HFFc6 (cell line): Measurements from ENCODE around the gene RPL29. TPM values are rescaled to one million over a fixed set of nuclear protein-coding genes. Genes with fewer than 3 reads are reported as not detected.

Source experiments
- DNase-seq: peaks from one replicate; pipeline ENCODE4 v3.0.0-alpha.2; 2018
- H3K27ac Mint-ChIP-seq: 2 replicates; pipeline ENCODE4 v1.8.0; 2020; ENCODE audit warnings: mild to moderate bottlenecking, mixed read lengths
- H3K27me3 Mint-ChIP-seq: 2 replicates; pipeline ENCODE4 v1.8.0; 2021; ENCODE audit warnings: mild to moderate bottlenecking, moderate library complexity, mixed read lengths; ENCODE audit not compliant: insufficient read depth
- H3K36me3 Mint-ChIP-seq: 2 replicates; pipeline ENCODE4 v1.8.0; 2021; ENCODE audit warnings: low read depth, mixed read lengths
- H3K4me1 Mint-ChIP-seq: 2 replicates; pipeline ENCODE4 v1.8.0; 2020; ENCODE audit warnings: low read depth, mixed read lengths
- H3K4me3 Mint-ChIP-seq: 2 replicates; pipeline ENCODE4 v1.8.0; 2020; ENCODE audit warnings: mild to moderate bottlenecking, moderate library complexity, mixed read lengths
- H3K9me3 Mint-ChIP-seq: 2 replicates; pipeline ENCODE4 v1.8.0; 2020; ENCODE audit warnings: mild to moderate bottlenecking, mixed read lengths
- CTCF ChIP-seq: fragments of 200-600 bp; sonication (generic); IDR thresholded peaks from 2 replicates; pipeline ENCODE4 v1.5.0; 2021; ENCODE audit warnings: antibody characterized with exemption, mild to moderate bottlenecking
- total RNA-seq, 6 experiments: library from RNA; stranded (reverse); fragmentation: NEBNext Ultra II Directional; extraction: Animal tissue kit (Norgen Biotek cat#: 25700); gene quantifications; 2 replicates in 1 of 6; 3 replicates in 5 of 6; pipeline ENCODE4 v1.2.3, GENCODE V29; 2021

Gene RPL29
- total RNA-seq, 6 experiments from 2014 or later: 1,011 to 1,270 (median 1,111) TPM

- Mint-ChIP-seq H3K27me3 (no peaks in the 10 kb centered on the region; the same call in none of the 2 replicates), H3K27ac (no peak overlapping the region), H3K4me3 (no peak overlapping the region), H3K9me3 (no peaks in the 10 kb centered on the region), H3K4me1 (peaks cover 23% of the 10 kb centered on the region), H3K36me3 (no peaks in the 10 kb centered on the region)
- no peak for TF ChIP-seq CTCF
- no peak for DNase-seq
Observed at GRCh38 chr3:52040600-52040999, 44.9 kb upstream of the RPL29 start.

- H3K27ac Mint-ChIP-seq: no peak overlapping the region
- TF ChIP-seq CTCF: no peak
- H3K9me3 Mint-ChIP-seq: no peaks in the 10 kb centered on the region
- no peak for DNase-seq
- H3K4me3 Mint-ChIP-seq: no peak overlapping the region
- H3K4me1 Mint-ChIP-seq: peaks cover 15% of the 10 kb centered on the region
- H3K27me3 Mint-ChIP-seq: no peaks in the 10 kb centered on the region; the same call in 1 of the 2 replicates
- no peaks in the 10 kb centered on the region for H3K36me3 Mint-ChIP-seq
Observed at GRCh38 chr3:52039846-52040245, 44.2 kb upstream of the RPL29 start.

GRCh38 chr3:52039426-52039825 lies 43.7 kb upstream of the RPL29 start:
- H3K9me3 Mint-ChIP-seq: no peaks in the 10 kb centered on the region
- no peaks in the 10 kb centered on the region; the same call in 1 of the 2 replicates for H3K27me3 Mint-ChIP-seq
- DNase-seq: no peak
- no peaks in the 10 kb centered on the region for H3K36me3 Mint-ChIP-seq
- no peak overlapping the region for H3K27ac Mint-ChIP-seq
- H3K4me3 Mint-ChIP-seq: no peak overlapping the region
- no peak for TF ChIP-seq CTCF
- H3K4me1 Mint-ChIP-seq: peaks cover 13% of the 10 kb centered on the region

GRCh38 chr3:52038227-52038626 lies 42.5 kb upstream of the RPL29 start:
- H3K36me3 Mint-ChIP-seq: no peaks in the 10 kb centered on the region
- no peak for TF ChIP-seq CTCF
- H3K4me1 Mint-ChIP-seq: peaks cover 8% of the 10 kb centered on the region; the same call in 1 of the 2 replicates

GRCh38 chr3:52037291-52037690 lies 41.6 kb upstream of the RPL29 start:
- H3K4me1 Mint-ChIP-seq: peaks cover 8% of the 10 kb centered on the region; the same call in 1 of the 2 replicates
- no peak overlapping the region for H3K4me3 Mint-ChIP-seq
- no peak for TF ChIP-seq CTCF
- no peak for DNase-seq
- H3K27ac Mint-ChIP-seq: no peak overlapping the region
- no peaks in the 10 kb centered on the region for H3K36me3 Mint-ChIP-seq
- no peaks in the 10 kb centered on the region; the same call in 1 of the 2 replicates for H3K27me3 Mint-ChIP-seq
- H3K9me3 Mint-ChIP-seq: peaks cover under 1% of the 10 kb centered on the region; the same call in 1 of the 2 replicates

More at GRCh38 chr3:52038227-52038626, 42.5 kb upstream of the RPL29 start:
- H3K27me3 Mint-ChIP-seq: no peaks in the 10 kb centered on the region; the same call in 1 of the 2 replicates
- H3K4me3 Mint-ChIP-seq: no peak overlapping the region
- H3K27ac Mint-ChIP-seq: no peak overlapping the region
- no peaks in the 10 kb centered on the region for H3K9me3 Mint-ChIP-seq
- DNase-seq: no peak

GRCh38 chr3:52036829-52037228 lies 41.1 kb upstream of the RPL29 start:
- no peak for TF ChIP-seq CTCF
- no peak for DNase-seq
- Mint-ChIP-seq H3K27ac (no peak overlapping the region), H3K4me3 (no peak overlapping the region), H3K27me3 (no peaks in the 10 kb centered on the region; the same call in 1 of the 2 replicates), H3K9me3 (peaks cover 5% of the 10 kb centered on the region), H3K36me3 (no peaks in the 10 kb centered on the region), H3K4me1 (peaks cover 8% of the 10 kb centered on the region; the same call in 1 of the 2 replicates)
